HG02981 (cell line): ENCODE data around the gene GRPEL2.
"Not testable (repeated sequence)": the region's sequence is repeated elsewhere in the genome, so short reads cannot be mapped to it uniquely, and the experiment has no call there.

ENCODE experiments used
- ATAC-seq: cut with Tn5 transposase; IDR thresholded peaks from one replicate; pipeline ENCODE4 v1.9.1; 2021; ENCODE audit warnings: mild to moderate bottlenecking, moderate library complexity; ENCODE audit not compliant: unreplicated experiment

GRPEL2 gene

GRCh38 chr5:149391524-149391923, 46.2 kb downstream of the GRPEL2 start:
- no peak for ATAC-seq

- no peak for ATAC-seq
These were observed 47.4 kb downstream of the GRPEL2 start for GRCh38 chr5:149392718-149393117.

- ATAC-seq: not testable (repeated sequence)
These were observed 49.7 kb downstream of the GRPEL2 start for GRCh38 chr5:149394996-149395395.

DNA sequence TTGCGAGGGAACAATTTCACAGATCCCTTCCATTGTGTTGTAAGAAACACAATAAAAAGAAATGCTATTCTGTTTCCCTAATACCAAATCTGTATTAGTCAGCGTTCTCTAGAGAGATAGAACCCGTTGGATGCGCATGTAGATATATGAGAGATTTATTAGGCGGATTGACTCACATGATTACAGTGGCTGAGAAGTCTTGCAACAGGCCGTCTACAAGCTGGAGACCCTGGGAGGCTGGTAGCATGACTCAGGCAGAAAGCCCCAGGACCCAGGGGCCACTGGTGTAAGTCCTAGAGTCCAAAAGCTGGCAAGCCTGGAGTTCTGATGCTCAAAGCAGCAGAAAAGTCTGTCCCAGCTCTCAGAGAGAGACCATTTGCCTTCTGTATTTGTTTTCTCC, 52.2 kb downstream of the GRPEL2 start:
- ATAC-seq: no peak

DNA sequence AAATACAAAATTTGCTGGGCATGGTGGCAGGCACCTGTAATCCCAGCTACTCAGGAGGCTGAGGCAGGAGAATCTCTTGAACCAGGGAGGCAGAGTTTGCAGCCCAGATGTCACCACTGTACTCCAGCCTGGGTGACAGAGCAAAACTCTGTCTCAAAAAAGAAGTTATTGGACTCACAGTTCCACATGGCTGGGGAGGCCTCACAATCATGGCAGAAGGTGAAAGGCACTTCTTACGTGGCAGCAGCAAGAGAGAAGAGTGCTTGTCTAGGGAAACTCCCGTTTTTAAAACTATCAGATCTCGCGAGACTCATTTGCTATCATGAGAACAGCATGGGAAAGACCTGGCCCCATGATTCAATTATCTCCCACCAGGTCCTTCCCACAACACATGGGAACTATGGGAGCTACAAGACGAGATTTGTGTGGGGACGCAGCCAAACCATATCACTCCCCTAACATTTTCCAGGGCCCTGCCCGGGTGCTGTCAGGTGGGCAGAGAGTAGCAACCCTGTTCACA, 53.5 kb downstream of the GRPEL2 start:
- ATAC-seq: not testable (repeated sequence)

DNA sequence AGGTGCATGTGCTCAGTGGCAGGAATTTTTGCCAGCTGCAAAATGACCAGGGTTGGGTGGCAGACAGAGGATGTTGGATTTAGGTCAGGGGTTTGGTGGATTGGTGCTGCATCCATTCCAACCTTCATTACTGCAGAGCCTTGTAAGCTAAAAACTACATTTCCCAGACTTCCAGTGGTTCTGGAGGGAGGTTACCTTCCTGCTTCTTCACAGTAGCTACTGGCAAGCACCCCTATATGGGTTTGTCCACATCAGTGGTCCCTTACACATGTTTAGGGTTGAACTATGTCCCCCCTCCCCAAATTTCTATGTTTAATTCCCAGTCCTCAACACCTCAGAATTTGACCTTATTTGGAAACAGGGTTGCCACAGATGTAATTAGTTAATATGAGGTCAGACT, 54.5 kb downstream of the GRPEL2 start:
- no peak for ATAC-seq

- ATAC-seq: no peak
These were observed 55.0 kb downstream of the GRPEL2 start for GRCh38 chr5:149400304-149400703.

- ATAC-seq: no peak
These were observed 55.8 kb downstream of the GRPEL2 start for GRCh38 chr5:149401051-149401450.

GRCh38 chr5:149402291-149402690, 57.0 kb downstream of the GRPEL2 start:
- no peak for ATAC-seq
